GM19239 (cell line): ENCODE results near the gene UTP15.

Source experiments
- DNase-seq: peaks from one replicate; pipeline ENCODE4 v3.0.0; 2011; ENCODE audit warnings: low spot score; ENCODE audit not compliant: insufficient read length
- FAIRE-seq: peaks from 2 replicates; lab custom pipeline; 2011; peaks lifted over from hg19 to GRCh38; lab: Jason Lieb, UNC

UTP15 gene, protein sequence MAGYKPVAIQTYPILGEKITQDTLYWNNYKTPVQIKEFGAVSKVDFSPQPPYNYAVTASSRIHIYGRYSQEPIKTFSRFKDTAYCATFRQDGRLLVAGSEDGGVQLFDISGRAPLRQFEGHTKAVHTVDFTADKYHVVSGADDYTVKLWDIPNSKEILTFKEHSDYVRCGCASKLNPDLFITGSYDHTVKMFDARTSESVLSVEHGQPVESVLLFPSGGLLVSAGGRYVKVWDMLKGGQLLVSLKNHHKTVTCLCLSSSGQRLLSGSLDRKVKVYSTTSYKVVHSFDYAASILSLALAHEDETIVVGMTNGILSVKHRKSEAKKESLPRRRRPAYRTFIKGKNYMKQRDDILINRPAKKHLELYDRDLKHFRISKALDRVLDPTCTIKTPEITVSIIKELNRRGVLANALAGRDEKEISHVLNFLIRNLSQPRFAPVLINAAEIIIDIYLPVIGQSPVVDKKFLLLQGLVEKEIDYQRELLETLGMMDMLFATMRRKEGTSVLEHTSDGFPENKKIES

DNA sequence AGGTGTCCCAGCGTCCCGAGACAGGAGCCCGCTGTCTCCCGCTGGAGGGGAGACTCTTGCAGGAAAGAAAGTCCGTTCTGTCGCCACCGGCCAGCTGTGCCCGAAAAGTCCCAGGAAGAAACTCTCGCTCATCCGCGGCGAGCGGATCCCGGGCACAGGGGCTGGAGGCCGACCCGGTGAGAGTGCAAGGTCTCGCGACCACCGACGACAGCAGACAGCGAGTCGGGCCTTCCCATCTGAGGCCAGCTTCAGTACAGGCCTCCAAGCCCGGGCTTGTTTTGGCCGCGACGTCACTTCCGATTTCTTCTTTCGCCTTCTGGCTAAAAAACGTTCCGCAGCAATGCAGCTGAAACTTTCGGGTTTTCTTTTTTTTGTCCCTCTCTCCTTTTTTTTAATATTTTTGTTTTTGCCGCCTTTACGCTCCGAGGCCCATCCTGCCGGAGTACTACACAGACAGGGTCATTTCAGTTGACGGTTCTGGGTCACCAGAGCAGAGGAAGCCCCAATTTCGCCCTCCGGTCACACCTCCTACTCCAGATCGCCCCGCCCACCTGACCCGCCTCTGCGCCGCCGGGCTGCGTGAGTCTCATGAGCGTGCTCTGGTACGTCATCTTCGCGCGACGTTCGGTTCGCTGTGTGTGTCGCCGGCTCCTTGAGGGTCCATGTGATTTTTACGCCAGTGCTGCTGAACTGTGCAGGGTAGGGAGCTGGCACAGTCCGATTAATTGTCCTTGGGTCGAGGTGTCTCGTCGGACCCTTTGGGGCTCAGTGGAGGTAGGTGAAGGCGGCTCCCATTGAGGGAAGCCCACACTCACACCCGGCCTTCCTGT, at the start of gene UTP15, which contains the start of gene ANKRA2:
UTP15 (plus strand) TSS at position 605 of the 830 bp plus-strand sequence. CDS start 1,602 bp downstream, outside the sequence.
ANKRA2 (minus strand) TSS at position 501 of the 830 bp plus-strand sequence. CDS start 2,758 bp downstream, outside the sequence.
- FAIRE-seq (peak; percentile 100), DNase-seq (peak; percentile 64)

- FAIRE-seq (peak; percentile 84), DNase-seq (peak; percentile 64)
Observed at GRCh38 chr5:73519531-73520283, 45.8 kb upstream of the UTP15 start.

GRCh38 chr5:73522989-73523388, 42.6 kb upstream of the UTP15 start:
- DNase-seq = no peak
- FAIRE-seq = no peak

DNA sequence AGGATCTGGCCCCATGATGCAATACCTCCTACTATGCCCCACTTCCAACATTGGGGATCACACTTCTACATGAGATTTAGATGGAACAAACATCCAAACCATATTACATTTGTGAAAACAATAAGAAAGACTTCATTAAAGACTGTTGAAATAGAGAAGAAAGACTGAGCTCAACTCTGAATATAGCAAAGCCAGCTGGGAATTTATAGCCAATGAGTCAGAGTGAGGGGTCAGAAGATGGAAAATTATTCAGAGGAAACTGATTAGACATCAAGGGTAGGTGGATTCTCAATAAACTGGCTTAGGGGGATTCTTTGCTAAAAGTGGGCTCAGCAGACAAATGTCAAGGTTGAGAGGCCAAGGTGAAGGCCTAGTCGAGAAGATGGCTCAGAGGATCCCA, 41.7 kb upstream of the UTP15 start:
- DNase-seq (no peak), FAIRE-seq (no peak)

- no peak for FAIRE-seq
- no peak for DNase-seq
Observed at GRCh38 chr5:73525606-73526203, 39.8 kb upstream of the UTP15 start.

DNA sequence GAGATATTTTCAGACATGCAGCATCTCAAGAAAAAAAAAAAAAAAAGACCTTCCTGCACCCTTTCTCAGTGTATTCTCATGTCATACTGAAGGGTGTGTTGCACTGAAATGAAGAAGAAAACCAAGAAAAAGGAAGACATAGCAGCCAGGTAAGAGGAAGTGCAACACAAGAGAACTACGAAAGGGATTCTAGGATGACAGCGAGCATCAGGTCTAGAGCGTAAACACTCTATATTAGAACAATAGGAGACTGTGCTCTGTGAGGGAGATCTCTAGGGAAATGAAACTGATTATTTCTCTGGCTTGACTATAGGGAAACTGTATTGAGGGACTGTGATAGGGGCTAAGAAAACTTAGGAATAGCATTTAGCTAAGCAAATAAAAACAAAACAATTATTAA, 37.3 kb upstream of the UTP15 start:
- FAIRE-seq (peak; percentile 21), DNase-seq (no peak)

GRCh38 chr5:73529081-73529480, 36.5 kb upstream of the UTP15 start:
- DNase-seq (no peak), FAIRE-seq (no peak)

DNA sequence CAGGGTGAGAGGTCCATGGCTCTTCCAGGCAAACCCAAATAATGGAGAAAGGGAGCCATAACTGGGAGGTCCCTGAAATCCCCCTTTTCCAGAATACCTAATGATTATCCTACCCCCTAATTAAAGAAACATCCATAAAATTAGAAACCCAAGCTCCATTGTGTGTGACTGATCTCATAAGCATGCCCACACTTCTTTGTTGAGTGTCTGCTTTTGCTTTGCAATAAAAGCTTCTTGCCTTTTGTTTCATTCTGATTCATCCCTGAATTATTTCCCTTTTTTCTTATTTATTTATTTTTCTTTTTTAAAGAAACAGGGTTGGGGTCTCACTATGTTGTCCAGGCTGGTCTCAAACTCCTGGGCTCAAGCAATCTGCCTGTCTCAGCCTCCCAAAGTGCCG, 34.2 kb upstream of the UTP15 start:
- FAIRE-seq (no peak), DNase-seq (no peak)

DNA sequence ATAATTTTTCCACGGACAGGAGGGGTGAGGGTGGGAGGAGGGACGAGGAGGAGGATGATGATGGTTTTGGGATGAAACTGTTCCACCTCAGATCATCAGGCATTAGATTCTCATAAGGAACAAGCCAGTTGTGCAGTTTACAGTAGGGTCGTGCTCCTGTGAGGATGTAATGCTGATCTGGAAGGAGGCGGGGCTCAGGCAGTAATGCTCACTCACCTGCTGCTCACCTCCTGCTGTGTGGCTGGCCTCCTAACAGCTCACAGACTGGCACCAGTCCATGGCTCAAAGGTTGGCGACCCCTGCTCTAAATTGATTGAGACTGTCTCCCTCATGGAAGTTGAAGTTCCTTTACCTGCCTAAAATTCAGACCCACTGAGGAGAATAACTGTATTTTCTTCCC, 33.3 kb upstream of the UTP15 start:
- FAIRE-seq (no peak), DNase-seq (no peak)

GRCh38 chr5:73534011-73534644, 31.4 kb upstream of the UTP15 start:
- FAIRE-seq = no peak
- no peak for DNase-seq

DNA sequence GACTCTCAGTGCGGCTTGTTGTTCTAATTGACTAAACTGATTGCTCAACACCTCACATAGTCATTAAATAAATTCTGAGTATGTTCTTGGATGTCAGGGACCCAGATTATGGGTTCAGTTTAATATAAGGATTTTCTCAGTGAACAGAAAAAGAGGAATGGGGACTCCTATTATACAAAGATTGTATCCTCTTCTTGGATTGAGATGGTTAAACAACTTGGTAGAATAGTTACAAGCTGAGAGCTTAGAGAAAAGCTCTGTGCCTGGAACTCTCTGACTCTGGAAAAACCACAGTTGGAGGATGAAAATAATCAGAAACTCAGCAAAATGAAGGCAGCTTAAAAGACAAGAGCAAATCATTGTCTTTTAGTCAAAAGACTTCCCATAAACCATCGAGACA, 30.6 kb upstream of the UTP15 start:
- DNase-seq (no peak), FAIRE-seq (no peak)

DNA sequence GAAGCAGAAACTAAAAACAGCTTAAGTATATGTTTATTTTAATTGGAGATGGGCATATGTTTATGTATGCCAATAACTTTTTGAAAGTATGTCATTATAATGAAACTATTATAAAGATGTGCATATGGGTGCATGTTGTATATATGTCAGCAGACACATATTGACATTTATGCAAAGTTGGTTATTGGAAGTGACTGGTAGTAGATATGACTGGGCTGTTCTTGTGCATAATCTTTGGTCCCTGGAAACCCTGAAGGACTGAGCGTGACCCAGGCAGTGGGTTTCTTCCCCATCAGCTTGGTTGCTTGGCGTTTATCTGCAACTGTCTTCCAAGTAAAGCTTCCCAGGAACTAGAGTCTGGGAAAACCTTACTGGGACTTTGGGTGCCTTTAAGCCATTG, 25.8 kb upstream of the UTP15 start:
- DNase-seq (no peak), FAIRE-seq (no peak)

DNA sequence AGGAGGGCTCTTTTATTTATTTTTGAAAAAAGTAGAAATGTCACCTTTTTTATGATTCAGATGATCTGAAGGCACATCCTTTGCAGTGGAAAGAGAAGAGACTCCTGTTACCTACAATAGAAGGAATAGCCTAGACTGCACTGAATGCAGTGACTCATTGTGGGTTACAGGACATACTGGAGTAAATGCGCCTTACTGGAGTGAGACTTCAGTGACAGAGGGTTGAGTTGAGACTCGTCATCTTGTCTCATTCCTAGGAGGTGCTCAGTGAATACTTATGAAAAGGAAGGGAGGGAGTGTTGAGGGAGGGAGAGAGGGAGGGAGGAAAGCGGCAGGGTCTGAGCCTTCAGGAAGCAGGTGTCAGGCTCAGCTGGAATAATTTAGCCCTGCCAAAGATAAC, 25.4 kb upstream of the UTP15 start:
- FAIRE-seq (no peak), DNase-seq (no peak)

GRCh38 chr5:73542020-73542419, 23.5 kb upstream of the UTP15 start:
- DNase-seq = no peak
- FAIRE-seq = no peak

GRCh38 chr5:73544429-73545402, 20.8 kb upstream of the UTP15 start:
- no peak for DNase-seq
- no peak for FAIRE-seq

DNA sequence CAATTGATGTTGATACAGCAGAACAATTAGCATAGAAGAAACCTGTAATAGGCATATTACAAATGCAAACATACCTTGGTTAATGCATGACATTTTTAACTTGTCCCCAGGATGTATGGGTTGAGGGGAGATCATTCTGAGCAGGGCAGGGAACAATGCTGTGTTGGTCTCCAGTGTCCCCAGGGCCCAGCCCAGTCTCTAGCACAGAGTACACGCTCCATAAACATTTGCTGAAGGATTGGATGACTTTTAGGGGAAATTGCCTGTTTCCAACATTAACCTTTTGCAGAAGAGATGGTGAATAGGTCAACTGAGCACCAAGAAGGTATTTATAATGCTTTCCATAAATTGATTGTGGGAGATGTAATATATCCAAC, 20.2 kb upstream of the UTP15 start:
- FAIRE-seq (no peak), DNase-seq (no peak)

DNA sequence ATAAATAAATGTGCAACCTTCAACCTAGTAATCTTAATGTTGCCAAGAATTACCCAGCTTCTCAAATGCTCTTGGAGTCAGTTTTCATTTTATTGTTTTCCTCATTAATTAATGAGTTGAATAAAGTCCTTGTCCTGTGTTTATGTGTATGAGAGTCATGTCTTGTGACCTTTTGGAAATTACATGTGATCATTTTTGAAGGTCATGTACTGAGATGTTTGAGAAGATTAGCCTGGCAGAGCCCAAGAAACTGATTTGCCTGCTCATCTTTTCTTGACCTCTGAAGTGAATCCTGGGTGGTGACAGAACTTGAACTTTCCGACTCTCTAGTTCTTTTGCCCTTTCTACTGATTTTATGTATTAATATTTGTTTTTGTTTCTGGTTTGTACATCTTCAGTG, 15.5 kb upstream of the UTP15 start:
- DNase-seq = no peak

GRCh38 chr5:73552642-73553041, 12.9 kb upstream of the UTP15 start:
- no peak for DNase-seq
- FAIRE-seq = no peak

More for the DNA sequence above, 15.5 kb upstream of the UTP15 start:
- no peak for FAIRE-seq
